ENCODE data around the gene GDAP2. TPM values are rescaled to one million over a fixed set of nuclear protein-coding genes. Genes with fewer than 3 reads are reported as not detected.
A peak's percentile ranks its signal among the peaks of the same experiment; 100 is the strongest.

GDAP2 gene, protein sequence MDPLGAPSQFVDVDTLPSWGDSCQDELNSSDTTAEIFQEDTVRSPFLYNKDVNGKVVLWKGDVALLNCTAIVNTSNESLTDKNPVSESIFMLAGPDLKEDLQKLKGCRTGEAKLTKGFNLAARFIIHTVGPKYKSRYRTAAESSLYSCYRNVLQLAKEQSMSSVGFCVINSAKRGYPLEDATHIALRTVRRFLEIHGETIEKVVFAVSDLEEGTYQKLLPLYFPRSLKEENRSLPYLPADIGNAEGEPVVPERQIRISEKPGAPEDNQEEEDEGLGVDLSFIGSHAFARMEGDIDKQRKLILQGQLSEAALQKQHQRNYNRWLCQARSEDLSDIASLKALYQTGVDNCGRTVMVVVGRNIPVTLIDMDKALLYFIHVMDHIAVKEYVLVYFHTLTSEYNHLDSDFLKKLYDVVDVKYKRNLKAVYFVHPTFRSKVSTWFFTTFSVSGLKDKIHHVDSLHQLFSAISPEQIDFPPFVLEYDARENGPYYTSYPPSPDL
- 10 to 100 TPM; 14.4 to 26.6 TPM for total RNA-seq

DNA sequence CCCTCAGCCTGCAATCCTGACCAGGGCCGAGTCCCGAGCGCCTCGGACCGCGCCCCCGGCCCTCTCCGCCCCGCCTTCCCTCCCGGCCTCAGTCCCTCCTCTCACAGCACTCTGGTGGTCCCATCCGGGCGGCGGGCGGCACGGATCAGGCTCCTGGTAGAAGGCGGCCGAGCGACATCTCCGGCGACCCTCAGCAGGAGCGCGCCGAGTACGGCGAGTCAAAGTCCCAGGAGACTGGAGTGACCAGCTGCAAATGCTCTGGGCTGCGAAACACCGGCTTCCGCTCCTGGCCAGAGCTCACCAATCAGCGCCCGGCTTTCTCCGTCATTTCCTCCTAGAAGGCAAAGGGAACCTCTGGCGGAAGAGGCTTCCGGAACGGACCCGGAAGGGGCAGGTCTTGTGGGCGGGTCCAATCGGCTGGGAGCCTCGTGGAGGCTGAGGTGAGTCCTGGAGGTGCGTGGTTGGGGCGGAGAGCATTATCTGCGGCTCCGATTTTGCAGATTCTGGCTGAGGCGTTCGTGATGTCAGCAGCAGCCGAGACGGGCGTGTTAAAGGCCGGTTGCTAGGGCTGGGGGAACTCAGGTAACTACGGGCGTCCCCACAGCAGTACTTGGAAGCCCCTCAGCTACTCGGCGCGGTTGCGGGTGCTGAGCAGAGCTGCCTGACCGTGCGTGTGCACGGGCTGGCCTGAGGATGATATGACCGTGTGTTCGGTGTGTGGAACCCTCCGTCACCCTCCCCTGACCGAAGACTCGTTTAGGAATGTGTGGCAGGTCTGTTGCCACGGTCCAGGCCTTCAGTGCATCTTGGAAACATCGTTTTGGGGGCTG is at the start of gene GDAP2, which contains the start of gene WDR3:
Gene GDAP2 (minus strand): TSS at position 279 of the 830 bp plus-strand sequence. CDS start 9,264 bp downstream, outside the sequence.
Gene WDR3 (plus strand): TSS at position 397 of the 830 bp plus-strand sequence. CDS start 3,581 bp downstream, outside the sequence.
- H3K9me3 ChIP-seq: no peaks in the 10 kb centered on the region
- H3K4me3 ChIP-seq: peak within 1 kb of the TSS; percentile 69 to 88
- no peaks in the 10 kb centered on the region for H3K36me3 ChIP-seq
- no peaks in the 10 kb centered on the region for H3K4me1 ChIP-seq (replicated peaks)
- H3K27me3 ChIP-seq (replicated peaks; ENCODE audit: insufficient read depth): no peaks in the 10 kb centered on the region
- peak; percentile 97 for DNase-seq (ENCODE audit: low spot score)
- H3K27ac ChIP-seq: peak within 1 kb of the TSS; percentile 75 to 80
- WGBS: under 1% methylated on average over 64 of the region's 64 CpGs
- TF ChIP-seq POLR2A (IDR thresholded peaks at IDR 0.05): peak; percentile 59
- peak; percentile 96 for TF ChIP-seq POLR2AphosphoS5 (IDR thresholded peaks at IDR 0.05)
- no peak for TF ChIP-seq CTCF (IDR thresholded peaks at IDR 0.05)
- intact Hi-C loops (cut with DNase I): no loop called here

GRCh38 chr1:117976381-117976780 is 47.0 kb upstream of the GDAP2 start:
- no peak for TF ChIP-seq POLR2A (IDR thresholded peaks at IDR 0.05)
- no peak for TF ChIP-seq CTCF (IDR thresholded peaks at IDR 0.05)
- no peak for TF ChIP-seq POLR2AphosphoS5 (IDR thresholded peaks at IDR 0.05)
- Histone ChIP-seq H3K4me3 (no peak overlapping the region), H3K27me3 (replicated peaks; ENCODE audit: insufficient read depth) (no peaks in the 10 kb centered on the region), H3K9me3 (no peaks in the 10 kb centered on the region), H3K36me3 (no peaks in the 10 kb centered on the region), H3K27ac (no peak overlapping the region), H3K4me1 (replicated peaks) (no peaks in the 10 kb centered on the region)
- DNase-seq (ENCODE audit: low spot score): no peak
- WGBS: 93% methylated on average over 3 of the region's 3 CpGs
- intact Hi-C loops (cut with DNase I): no loop called here

DNA sequence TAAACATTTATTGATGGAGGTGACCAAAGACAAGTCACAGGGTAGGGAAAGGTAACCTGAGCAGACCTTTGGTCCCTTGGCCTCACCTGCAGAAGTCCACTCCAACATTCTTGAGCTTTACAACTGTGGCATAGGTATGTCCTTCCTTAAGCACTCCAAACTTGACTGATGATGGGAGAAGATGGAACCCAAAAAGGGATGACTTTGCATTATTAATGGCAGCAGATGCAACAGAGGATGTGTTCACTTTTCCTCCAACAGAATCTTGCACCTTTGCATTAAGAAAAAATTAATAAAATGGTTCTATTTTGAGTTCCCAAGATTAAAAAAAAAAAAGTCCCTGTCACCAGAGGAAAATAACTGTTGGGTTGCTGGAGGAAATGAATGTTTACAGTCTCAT is 42.4 kb upstream of the GDAP2 start:
- TF ChIP-seq CTCF (IDR thresholded peaks at IDR 0.05) (no peak), POLR2AphosphoS5 (IDR thresholded peaks at IDR 0.05) (no peak), POLR2A (IDR thresholded peaks at IDR 0.05) (no peak)
- intact Hi-C loops (cut with DNase I): no loop called here
- Histone ChIP-seq H3K9me3 (no peaks in the 10 kb centered on the region), H3K27me3 (replicated peaks; ENCODE audit: insufficient read depth) (no peaks in the 10 kb centered on the region), H3K36me3 (no peaks in the 10 kb centered on the region), H3K4me3 (no peak overlapping the region), H3K4me1 (replicated peaks) (no peaks in the 10 kb centered on the region), H3K27ac (no peak overlapping the region)
- no peak for DNase-seq (ENCODE audit: low spot score)

DNA sequence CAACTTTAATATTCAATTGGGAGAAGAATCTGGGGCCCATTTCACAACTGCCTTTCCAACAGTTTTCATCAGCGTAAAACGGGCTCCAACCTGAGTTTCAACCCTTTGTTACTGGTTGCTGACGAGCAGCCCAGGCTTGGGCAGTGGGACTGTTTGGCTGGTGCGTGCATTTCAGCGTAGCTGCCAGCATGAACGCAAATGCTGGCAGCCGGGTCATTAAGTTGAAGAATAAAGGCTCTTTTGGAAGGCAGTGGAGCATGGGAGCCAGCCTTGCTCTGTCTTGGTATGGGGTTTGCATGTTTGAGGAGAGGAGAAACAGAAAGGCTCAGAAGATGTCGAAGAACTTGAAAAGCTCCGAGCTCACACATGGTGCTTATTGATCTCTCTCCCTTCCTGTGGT is 40.8 kb upstream of the GDAP2 start:
- Histone ChIP-seq H3K27me3 (replicated peaks; ENCODE audit: insufficient read depth) (no peaks in the 10 kb centered on the region), H3K27ac (no peak overlapping the region), H3K4me3 (no peak overlapping the region), H3K9me3 (no peaks in the 10 kb centered on the region), H3K4me1 (replicated peaks) (no peaks in the 10 kb centered on the region), H3K36me3 (no peaks in the 10 kb centered on the region)
- TF ChIP-seq POLR2AphosphoS5 (IDR thresholded peaks at IDR 0.05): no peak
- TF ChIP-seq CTCF (IDR thresholded peaks at IDR 0.05): no peak
- TF ChIP-seq POLR2A (IDR thresholded peaks at IDR 0.05): no peak
- intact Hi-C loops (cut with DNase I): no loop called here
- DNase-seq (ENCODE audit: low spot score): no peak
- WGBS: 38% methylated on average over 9 of the region's 9 CpGs
